GM12801 (cell line): Measurements from ENCODE around the gene CARD11.

ENCODE experiments used
- CTCF ChIP-seq: IDR thresholded peaks from one replicate; pipeline ENCODE4 v1.5.1; 2011; ENCODE audit warnings: control low read depth; ENCODE audit not compliant: insufficient read length; ENCODE audit errors: extremely low read depth

Gene CARD11

GRCh38 chr7:2862831-2863361, 180.8 kb downstream of the CARD11 start:
- no peak for TF ChIP-seq CTCF

DNA sequence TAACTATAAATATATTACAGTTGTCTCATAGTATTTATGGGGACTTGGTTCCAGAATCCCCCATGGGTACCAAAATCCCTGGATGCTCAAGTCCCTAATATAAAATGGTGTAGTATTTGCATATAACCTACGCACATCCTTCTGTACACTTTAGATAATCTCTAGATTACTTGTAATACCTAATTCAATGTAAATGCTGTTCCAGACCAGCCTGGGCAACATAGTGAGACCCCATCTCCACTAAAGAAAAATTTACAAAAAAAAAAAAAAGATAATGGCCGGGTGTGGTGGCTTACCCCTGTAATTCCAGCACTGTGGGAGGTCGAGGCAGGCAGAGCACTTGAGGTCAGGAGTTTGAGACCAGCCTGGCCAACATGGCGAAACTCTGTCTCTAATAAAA, 182.2 kb downstream of the CARD11 start:
- no peak for TF ChIP-seq CTCF

- TF ChIP-seq CTCF, result no peak
Observed at GRCh38 chr7:2860627-2861133, 183.0 kb downstream of the CARD11 start.

GRCh38 chr7:2859952-2860351, 183.7 kb downstream of the CARD11 start:
- TF ChIP-seq CTCF, result no peak

DNA sequence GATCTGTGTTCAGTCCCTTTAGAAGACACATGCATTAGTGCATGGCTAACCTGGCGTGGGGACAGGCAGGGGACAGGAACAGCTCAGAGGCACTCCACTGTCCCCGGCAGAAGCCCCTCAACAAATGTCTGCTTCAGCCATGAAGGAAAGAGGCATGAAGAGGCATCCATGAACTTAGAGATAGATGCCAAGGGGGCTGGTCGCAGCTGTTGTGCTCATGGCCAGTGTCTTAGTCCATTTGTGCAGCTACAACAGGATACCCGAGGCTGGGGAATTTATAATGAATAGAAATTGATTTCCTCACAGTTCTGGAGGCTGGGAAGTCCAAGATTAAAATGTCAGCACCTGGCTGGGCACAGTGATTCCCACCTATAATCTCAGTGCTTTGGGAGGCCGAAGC, 185.0 kb downstream of the CARD11 start:
- TF ChIP-seq CTCF, result no peak

DNA sequence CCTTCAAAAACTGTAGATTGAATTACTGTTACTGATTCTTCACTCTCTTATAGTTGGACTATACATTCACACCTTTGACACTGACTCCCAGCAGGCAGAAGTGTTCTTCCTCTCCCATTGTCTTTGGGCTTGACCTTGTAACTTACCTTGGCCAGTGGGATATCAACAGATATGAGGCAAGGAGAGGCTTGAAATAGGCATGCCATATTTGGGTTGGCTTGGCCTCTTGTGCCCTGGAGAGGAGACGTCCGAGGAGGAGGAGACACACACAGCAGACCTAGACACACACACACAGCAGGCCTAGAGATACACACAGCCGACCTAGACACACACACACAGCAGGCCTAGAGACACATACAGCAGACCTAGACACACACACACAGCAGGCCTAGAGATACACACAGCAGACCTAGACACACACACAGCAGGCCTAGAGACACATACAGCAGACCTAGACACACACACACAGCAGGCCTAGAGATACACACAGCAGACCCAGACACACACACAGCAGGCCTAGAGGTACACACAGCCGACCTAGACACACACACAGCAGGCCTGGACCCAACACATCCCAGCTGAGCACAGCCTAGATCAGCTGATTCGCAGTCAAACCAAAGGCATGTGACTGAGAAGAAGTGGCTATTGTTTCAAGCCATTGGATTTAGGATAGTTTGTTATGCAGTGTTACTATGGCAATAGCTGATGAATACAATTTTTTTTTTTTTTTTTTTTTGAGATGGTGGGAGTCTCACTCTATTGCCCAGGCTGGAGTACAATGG, 187.1 kb downstream of the CARD11 start:
- no peak for TF ChIP-seq CTCF
